K562 treated with DMSO at 1 percent for 24 hours (cell line): ENCODE measurements around the gene MAPK7. TPM values are rescaled to one million over a fixed set of nuclear protein-coding genes. Genes with fewer than 3 reads are reported as not detected.

Experiments
- total RNA-seq: library from RNA; unstranded; fragments of 300-600 nt; gene quantifications from 2 replicates; pipeline ENCODE4 v1.2.3, GENCODE V29; 2022; ENCODE audit warnings: low read depth; ENCODE audit not compliant: insufficient read depth

MAPK7 gene
- 7.3 and 9.2 TPM in 2 replicates for total RNA-seq

GRCh38 chr17:19378416-19379360 is at the start of gene MAPK7:
Gene MAPK7, plus strand, starts transcription at chr17:19378498. Its CDS starts 403 bp downstream, at chr17:19378901.

DNA sequence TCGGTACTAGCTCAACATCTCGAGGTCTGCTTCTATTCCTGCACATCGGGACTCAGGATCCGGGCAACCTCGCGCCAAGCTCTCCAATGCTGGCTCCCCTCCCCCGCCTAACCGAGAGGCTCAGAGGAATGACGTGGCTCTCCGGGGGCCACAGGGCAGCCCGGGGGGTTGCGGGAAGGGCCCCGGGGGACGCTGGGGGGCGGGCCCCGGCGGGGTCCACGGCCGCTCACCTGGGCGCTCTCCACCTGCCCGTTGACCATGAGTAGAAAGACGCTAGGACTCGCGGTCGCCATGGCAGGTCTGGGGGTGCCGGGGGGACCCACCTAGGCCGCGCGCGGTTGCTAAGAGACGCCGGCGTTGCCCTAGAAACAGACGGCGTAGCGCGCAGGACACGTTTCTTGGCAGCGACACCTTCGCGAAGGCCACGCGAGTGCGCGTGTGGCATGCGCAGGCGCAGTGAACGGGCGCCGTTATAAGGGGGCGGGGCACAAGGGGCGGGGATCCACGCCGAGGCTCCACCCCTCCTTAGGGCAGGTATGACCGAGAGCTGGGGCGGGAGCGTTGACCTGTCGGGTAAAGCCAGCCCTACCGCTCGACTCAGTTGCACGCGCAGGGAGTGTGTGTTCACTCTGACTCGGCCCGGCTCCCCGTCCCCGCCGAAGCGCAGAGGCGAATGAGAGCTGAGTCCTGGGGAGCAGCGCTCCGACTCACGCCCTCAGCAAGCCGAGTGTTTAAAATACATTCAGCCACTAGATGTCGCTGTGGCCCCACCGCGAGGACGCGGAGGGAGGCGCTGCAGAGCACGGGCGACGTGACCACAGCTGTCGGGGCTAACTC is 15.8 kb upstream of the MAPK7 start, which contains the start of gene B9D1:
TSS of gene B9D1 (minus strand) at position 447 of the 837 bp plus-strand sequence. CDS start at position 293, 154 bp downstream.

DNA sequence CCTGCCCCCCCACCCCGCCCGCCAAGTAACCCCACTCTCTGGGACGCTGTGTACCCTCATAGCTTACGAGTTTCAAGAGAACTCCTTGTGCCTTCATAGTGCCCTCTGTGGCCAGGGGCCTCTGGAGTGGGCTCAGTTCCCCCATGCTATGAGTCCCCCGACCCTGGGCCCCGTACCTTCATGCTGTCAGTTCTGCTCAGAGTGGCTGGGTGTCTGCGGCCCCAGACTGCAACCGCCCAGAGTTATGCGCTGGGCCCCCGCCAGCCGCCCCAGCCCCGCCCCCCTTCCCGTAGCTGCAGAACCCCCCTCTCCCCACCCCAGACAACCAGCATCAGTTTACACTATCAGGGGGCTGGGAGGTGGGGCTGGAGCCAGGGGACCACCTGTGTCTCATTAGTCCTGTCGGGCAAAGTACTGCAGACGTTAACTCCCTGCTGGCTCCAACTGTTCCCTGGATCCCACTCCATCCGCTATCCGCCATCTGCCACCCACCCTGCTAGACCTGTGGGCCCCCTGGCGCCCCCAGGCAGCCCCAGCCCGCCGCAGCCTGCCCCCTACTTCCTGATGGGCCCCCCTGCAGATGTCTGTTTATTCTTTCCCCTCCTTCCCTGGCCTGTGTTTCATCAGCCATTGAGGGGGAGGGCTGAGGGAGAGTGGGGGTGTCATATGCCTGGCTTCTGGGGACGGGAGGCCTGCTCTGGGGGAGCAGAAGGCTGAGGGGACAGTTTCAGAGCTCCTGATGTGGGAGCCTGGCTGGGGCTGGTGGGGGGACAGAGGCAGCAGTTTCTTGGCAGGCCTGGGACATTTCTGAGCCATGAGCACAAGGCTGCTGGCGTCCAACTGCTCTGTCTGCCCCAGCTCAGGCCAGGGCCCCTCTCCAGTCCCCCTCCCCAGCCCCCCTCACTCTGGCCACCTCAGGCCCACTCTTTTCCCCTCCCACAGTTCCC is 8.9 kb downstream of the MAPK7 start, which contains the start of gene MFAP4:
TSS of gene MFAP4 (minus strand) at position 217 of the 947 bp plus-strand sequence. CDS start at position 182, 35 bp downstream.

GRCh38 chr17:19410875-19411620 is 32.8 kb downstream of the MAPK7 start, which contains the start of gene RNF112:
Gene RNF112, plus strand, starts transcription at chr17:19411232. Its CDS starts 177 bp downstream, at chr17:19411409.

Other genes starting within 250 kb of the MAPK7 start
- 10.4 and 23.4 TPM in 2 replicates for gene EPN2, start 141.1 kb upstream of the MAPK7 start, total RNA-seq
- 12.0 and 15.1 TPM in 2 replicates for gene B9D1, start 15.8 kb upstream of the MAPK7 start, total RNA-seq
- 0.47 TPM in 1 of 2 replicates, not detected in the other for gene MFAP4, start 8.7 kb downstream of the MAPK7 start, total RNA-seq
- gene RNF112, start 32.7 kb downstream of the MAPK7 start, total RNA-seq: not detected in 2 replicates
- gene SLC47A1, start 155.4 kb downstream of the MAPK7 start, total RNA-seq: not detected in 2 replicates